WERI-Rb-1 (cell line): ENCODE measurements around the gene NUDT3.

Experiments used
- DNase-seq: peaks from one replicate; pipeline ENCODE4 v3.0.0-alpha.2; 2020
- H3K27ac ChIP-seq: fragments of 250-450 bp; sonication (Bioruptor Pico); 2 replicates; pipeline ENCODE4 v1.5.1; 2020; ENCODE audit warnings: mild to moderate bottlenecking, moderate library complexity
- H3K27me3 ChIP-seq: fragments of 250-450 bp; sonication (Bioruptor Pico); 2 replicates; pipeline ENCODE4 v1.5.1; 2021; ENCODE audit warnings: mild to moderate bottlenecking, low read depth, moderate library complexity; ENCODE audit not compliant: insufficient read depth, severe bottlenecking
- H3K36me3 ChIP-seq: fragments of 250-450 bp; sonication (Bioruptor Pico); 2 replicates; pipeline ENCODE4 v1.5.1; 2020; ENCODE audit warnings: mild to moderate bottlenecking, moderate library complexity
- H3K4me3 ChIP-seq: 2 replicates; pipeline ENCODE4 v1.5.1; 2011; ENCODE audit warnings: low read depth, mild to moderate bottlenecking, control low read depth, low read length
- H3K9me3 ChIP-seq: fragments of 250-450 bp; sonication (Bioruptor Pico); 2 replicates; pipeline ENCODE4 v1.5.1; 2021; ENCODE audit warnings: mild to moderate bottlenecking, moderate library complexity; ENCODE audit not compliant: severe bottlenecking
- CTCF ChIP-seq: IDR thresholded peaks from 2 replicates; pipeline ENCODE4 v1.5.1; 2011; ENCODE audit warnings: low read depth, mild to moderate bottlenecking, control low read depth, inconsistent platforms, low read length

NUDT3 gene

GRCh38 chr6:34302929-34303328 lies 89.5 kb downstream of the NUDT3 start:
- DNase-seq = no peak
- H3K27me3 ChIP-seq = no peaks in the 10 kb centered on the region
- no peaks in the 10 kb centered on the region for H3K9me3 ChIP-seq
- TF ChIP-seq CTCF = no peak
- no peak overlapping the region for H3K4me3 ChIP-seq
- no peak overlapping the region for H3K27ac ChIP-seq
- peaks cover 7% of the 10 kb centered on the region; the same call in 1 of the 2 replicates for H3K36me3 ChIP-seq

DNA sequence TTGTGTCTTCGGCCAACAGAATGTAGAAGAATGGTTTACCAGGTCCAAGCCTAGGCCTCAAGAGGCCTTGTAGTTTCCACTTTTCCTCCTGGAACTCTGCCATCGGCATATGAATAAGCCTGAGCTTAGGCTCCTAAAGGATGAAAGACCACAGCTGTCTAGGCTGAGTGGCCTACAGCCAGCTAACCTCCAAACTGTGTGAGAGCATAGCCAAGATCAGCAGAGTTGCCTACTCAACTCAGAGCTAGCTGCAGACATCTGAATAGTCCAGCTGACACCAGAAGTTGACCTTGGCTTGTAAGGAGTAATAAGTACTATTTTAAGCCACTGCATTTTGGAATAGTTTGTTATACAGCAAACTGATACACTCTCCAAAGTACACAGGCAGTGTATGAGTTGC lies 91.1 kb downstream of the NUDT3 start:
- no peak overlapping the region for H3K4me3 ChIP-seq
- no peak overlapping the region for H3K27ac ChIP-seq
- TF ChIP-seq CTCF = no peak
- peaks cover 7% of the 10 kb centered on the region; the same call in 1 of the 2 replicates for H3K36me3 ChIP-seq
- no peaks in the 10 kb centered on the region for H3K27me3 ChIP-seq
- no peaks in the 10 kb centered on the region for H3K9me3 ChIP-seq
- DNase-seq = no peak

DNA sequence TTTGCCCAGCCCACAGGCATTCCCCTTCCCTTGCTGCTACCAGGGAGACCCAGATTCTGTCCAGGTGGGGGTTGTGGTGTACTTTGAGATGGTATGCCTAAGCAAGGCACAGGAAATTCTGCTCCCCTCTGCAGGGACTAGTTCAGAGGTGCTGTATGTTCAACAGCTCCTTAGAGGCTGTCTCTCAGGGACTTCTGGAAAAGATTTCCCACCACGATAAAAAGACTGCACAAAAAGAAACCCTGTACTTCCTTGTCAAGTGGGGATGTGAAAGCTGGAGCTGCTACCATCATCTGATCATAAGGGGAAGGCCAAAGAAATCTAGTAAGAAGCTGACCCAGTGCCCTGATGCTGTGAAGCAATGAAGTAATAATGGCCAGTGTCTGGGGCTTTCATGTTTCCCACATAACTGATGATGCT lies 92.1 kb downstream of the NUDT3 start:
- DNase-seq = no peak
- no peak overlapping the region for H3K27ac ChIP-seq
- TF ChIP-seq CTCF = no peak

DNA sequence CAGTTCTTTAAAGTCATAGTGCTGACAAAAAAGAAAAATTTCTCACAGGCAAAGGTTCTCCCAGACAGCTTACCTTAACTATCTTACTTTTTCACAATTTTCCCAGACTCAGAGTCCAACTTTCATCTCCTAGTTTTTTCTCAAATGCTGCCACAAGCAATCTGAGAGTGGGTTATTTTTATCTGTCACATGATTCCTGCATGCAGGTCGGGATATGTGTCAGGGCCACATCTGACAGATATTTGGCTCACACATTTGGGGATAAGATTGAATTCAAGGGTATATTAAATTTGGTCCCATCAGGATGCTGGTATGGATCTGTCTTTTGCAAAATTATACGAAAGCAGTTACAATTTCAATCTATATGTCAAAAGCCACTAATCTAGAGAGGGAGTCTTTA lies 93.5 kb downstream of the NUDT3 start:
- DNase-seq = no peak
- peaks cover 18% of the 10 kb centered on the region for H3K36me3 ChIP-seq
- no peaks in the 10 kb centered on the region for H3K9me3 ChIP-seq
- no peak for TF ChIP-seq CTCF
- H3K4me3 ChIP-seq = no peak overlapping the region
- no peak overlapping the region for H3K27ac ChIP-seq
- no peaks in the 10 kb centered on the region for H3K27me3 ChIP-seq

More for the DNA sequence above, 92.1 kb downstream of the NUDT3 start:
- no peaks in the 10 kb centered on the region for H3K27me3 ChIP-seq
- peaks cover 7% of the 10 kb centered on the region; the same call in 1 of the 2 replicates for H3K36me3 ChIP-seq
- no peak overlapping the region for H3K4me3 ChIP-seq
- H3K9me3 ChIP-seq = no peaks in the 10 kb centered on the region

DNA sequence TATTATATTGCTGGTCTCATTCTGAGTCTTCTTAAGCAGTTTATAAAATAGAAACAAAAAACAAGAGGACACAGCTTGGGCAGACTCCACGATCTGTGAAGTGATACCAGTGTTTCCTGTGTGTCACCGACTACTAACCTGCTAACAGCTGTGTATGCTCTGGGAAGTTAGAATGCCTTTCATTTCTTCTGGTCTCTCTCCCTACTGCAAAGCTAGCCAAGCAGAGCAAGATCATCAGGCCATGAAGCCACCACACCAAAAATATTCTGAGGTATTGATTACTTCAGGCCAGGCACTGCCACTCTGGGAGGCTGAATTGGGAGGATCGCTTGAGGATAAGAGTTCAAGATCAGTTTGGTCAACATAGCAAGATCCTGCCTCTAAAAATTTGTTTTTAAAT lies 96.7 kb downstream of the NUDT3 start:
- H3K27ac ChIP-seq = no peak overlapping the region
- no peak for DNase-seq
- TF ChIP-seq CTCF = no peak
- H3K27me3 ChIP-seq = no peaks in the 10 kb centered on the region
- peaks cover 47% of the 10 kb centered on the region for H3K36me3 ChIP-seq
- no peak overlapping the region for H3K4me3 ChIP-seq
- no peaks in the 10 kb centered on the region for H3K9me3 ChIP-seq

DNA sequence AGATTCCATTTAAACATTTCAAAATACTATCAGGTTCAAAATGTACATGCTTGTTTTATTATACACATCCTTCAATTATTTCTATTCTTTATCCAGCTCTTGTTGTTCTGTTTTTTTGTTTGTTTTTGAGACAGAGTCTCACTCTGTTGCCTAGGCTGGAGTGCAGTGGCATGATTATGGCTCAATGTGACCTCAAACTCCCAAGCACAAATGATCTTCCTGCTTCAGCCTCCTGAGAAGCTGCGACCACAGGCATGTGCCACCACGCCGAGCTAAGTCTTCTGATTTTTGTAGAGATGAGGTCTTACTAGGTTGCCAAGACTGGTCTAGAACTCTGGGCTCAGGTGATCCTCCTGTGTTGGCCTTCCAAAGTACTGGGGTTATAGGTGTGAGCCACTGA lies 99.5 kb downstream of the NUDT3 start:
- Histone ChIP-seq H3K36me3 (peaks cover 56% of the 10 kb centered on the region), H3K27ac (no peak overlapping the region), H3K4me3 (no peak overlapping the region), H3K9me3 (no peaks in the 10 kb centered on the region), H3K27me3 (no peaks in the 10 kb centered on the region)
- TF ChIP-seq CTCF = no peak
- DNase-seq = no peak
